Brain microvascular endothelial cell (primary cell): ENCODE measurements around the gene GHDC.
"Not testable (repeated sequence)": the region's sequence is repeated elsewhere in the genome, so short reads cannot be mapped to it uniquely, and the experiment has no call there.

Experiments used
- DNase-seq: peaks from one replicate; pipeline ENCODE4 v3.0.0-alpha.2; 2020
- H3K27ac ChIP-seq: fragments of 250-450 bp; sonication (Bioruptor Pico); 2 replicates; pipeline ENCODE4 v1.5.1; 2020; ENCODE audit warnings: mild to moderate bottlenecking, moderate library complexity
- H3K27me3 ChIP-seq: fragments of 250-450 bp; sonication (Bioruptor Pico); replicated peaks from 2 replicates; pipeline ENCODE4 v1.5.1; 2020; ENCODE audit warnings: mild to moderate bottlenecking
- H3K36me3 ChIP-seq: fragments of 250-450 bp; sonication (Bioruptor Pico); replicated peaks from 2 replicates; pipeline ENCODE4 v1.5.1; 2020; ENCODE audit warnings: mild to moderate bottlenecking
- H3K4me3 ChIP-seq: 2 replicates; pipeline ENCODE4 v1.5.1; 2011; ENCODE audit warnings: low read depth, mild to moderate bottlenecking, control low read depth, low read length, moderate library complexity
- in situ Hi-C: cut with HindIII; loops from 2 replicates; pipeline ENCODE4 v1.10.0; 2017; ENCODE audit warnings: low sequenced_read_pairs, low pct_ligation_motif_present
- TF ChIP-seq, protein P1 (sequence below): IDR thresholded peaks from 2 replicates; pipeline ENCODE4 v1.5.1; 2011; ENCODE audit warnings: low read depth, mild to moderate bottlenecking, moderate library complexity, low read length, control low read depth, inconsistent platforms; ENCODE audit errors: missing control alignments

The GHDC gene

DNA sequence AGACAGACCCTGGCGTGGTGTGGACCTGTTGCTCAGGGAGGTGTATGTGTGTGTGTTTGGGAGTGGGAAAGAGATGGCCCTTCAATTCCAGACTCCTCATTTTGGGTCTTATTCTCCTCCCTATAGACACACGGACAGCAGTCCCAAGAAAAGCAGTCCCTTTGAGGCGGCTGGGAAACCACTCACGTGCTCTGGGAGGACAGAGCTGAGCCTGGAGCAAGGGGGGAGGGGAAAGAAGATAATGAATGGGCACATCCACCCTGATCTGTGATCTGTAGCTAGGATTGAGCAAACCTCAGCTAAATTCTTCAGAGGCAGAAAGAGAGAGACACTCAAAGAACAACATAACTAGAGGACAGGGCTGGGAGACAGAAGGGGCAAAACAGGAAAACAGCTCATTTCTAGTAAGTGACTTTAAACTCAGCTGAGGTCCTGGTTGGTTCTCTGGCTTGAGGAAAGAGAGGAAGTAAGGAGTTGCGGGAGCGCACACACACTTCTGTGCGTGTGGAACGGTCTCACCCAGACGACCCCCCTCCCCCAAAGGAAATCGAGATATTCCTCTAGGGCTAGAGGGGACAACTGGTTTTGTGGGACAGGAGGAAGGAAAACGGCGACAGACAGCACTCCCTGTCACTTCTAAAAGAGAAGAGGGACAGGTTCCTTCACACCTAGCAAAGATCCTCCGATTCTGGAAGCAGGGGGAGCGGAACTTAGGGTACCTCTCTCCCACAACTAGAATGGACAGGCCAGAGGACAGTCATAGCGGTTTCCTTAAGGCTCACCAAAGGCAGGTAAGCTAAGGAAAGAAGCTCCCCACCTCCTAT lies 40.2 kb downstream of the GHDC start:
- Histone ChIP-seq H3K27me3 (no peaks in the 10 kb centered on the region), H3K36me3 (peaks cover 2% of the 10 kb centered on the region), H3K27ac (peak overlapping the region; percentile 74), H3K4me3 (peak overlapping the region; percentile 95)
- in situ Hi-C loops, result no loop called here
- peak; percentile 22 for DNase-seq
- TF ChIP-seq, protein P1, sequence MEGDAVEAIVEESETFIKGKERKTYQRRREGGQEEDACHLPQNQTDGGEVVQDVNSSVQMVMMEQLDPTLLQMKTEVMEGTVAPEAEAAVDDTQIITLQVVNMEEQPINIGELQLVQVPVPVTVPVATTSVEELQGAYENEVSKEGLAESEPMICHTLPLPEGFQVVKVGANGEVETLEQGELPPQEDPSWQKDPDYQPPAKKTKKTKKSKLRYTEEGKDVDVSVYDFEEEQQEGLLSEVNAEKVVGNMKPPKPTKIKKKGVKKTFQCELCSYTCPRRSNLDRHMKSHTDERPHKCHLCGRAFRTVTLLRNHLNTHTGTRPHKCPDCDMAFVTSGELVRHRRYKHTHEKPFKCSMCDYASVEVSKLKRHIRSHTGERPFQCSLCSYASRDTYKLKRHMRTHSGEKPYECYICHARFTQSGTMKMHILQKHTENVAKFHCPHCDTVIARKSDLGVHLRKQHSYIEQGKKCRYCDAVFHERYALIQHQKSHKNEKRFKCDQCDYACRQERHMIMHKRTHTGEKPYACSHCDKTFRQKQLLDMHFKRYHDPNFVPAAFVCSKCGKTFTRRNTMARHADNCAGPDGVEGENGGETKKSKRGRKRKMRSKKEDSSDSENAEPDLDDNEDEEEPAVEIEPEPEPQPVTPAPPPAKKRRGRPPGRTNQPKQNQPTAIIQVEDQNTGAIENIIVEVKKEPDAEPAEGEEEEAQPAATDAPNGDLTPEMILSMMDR, result no peak

- Histone ChIP-seq H3K4me3 (no peak overlapping the region), H3K36me3 (peaks cover 17% of the 10 kb centered on the region)
- TF ChIP-seq, protein P1, result no peak
Measured at GRCh38 chr17:42146911-42147607, 47.2 kb downstream of the GHDC start.

GRCh38 chr17:42143138-42143537 lies 51.2 kb downstream of the GHDC start:
- DNase-seq, H3K4me3 ChIP-seq, H3K27me3 ChIP-seq, in situ Hi-C loops: not testable (repeated sequence)
- H3K36me3 ChIP-seq, result peaks cover 16% of the 10 kb centered on the region
- H3K27ac ChIP-seq, result peak overlapping the region; percentile 20

More at GRCh38 chr17:42146911-42147607, 47.2 kb downstream of the GHDC start:
- no peak for DNase-seq
- in situ Hi-C loops, result no loop called here
- Histone ChIP-seq H3K27me3 (no peaks in the 10 kb centered on the region), H3K27ac (no peak overlapping the region)

DNA sequence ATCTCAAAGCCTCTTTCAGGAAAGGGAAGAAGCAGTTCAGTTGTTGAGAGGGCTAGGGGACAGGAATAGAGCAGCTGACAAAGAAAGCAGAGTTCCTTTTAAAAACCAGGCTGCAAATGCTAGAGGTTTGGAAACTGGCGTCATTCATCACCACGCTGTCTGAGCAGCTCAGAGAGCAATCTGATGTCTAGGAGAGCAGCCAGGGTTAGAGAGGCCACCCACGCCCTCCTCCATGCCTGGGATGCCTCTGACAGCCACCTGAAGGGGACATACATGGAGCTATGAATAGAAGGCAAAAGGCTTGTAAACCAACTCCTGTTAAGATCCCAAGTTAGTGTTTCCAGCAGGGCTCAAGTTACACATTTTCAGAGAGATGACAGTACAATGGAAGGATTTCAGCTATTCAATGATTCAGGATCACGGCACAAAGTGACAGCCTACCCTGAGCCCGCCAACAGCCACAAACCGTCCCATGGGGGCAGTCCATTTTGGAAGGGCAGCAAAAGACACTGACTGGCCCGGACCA lies 51.9 kb downstream of the GHDC start:
- Histone ChIP-seq H3K36me3 (peaks cover 11% of the 10 kb centered on the region), H3K27me3 (no peaks in the 10 kb centered on the region), H3K27ac (peak overlapping the region; percentile 31), H3K4me3 (no peak overlapping the region)
- peak; percentile 57 for DNase-seq
- TF ChIP-seq, protein P1, result no peak
- in situ Hi-C loops, result no loop called here

GRCh38 chr17:42141382-42141781 lies 52.9 kb downstream of the GHDC start:
- Histone ChIP-seq H3K27ac (no peak overlapping the region), H3K36me3 (peaks cover 8% of the 10 kb centered on the region), H3K4me3 (no peak overlapping the region), H3K27me3 (no peaks in the 10 kb centered on the region)
- DNase-seq, result no peak
- TF ChIP-seq, protein P1, result no peak
- in situ Hi-C loops, result no loop called here

GRCh38 chr17:42140690-42141089 lies 53.6 kb downstream of the GHDC start:
- H3K27me3 ChIP-seq, H3K4me3 ChIP-seq, H3K27ac ChIP-seq, DNase-seq, H3K36me3 ChIP-seq, in situ Hi-C loops: not testable (repeated sequence)
